ENCODE data around the gene ZNF518B.

GRCh38 chr4:10490996-10491395, 33.8 kb upstream of the ZNF518B start:
- TF ChIP-seq, protein P1, sequence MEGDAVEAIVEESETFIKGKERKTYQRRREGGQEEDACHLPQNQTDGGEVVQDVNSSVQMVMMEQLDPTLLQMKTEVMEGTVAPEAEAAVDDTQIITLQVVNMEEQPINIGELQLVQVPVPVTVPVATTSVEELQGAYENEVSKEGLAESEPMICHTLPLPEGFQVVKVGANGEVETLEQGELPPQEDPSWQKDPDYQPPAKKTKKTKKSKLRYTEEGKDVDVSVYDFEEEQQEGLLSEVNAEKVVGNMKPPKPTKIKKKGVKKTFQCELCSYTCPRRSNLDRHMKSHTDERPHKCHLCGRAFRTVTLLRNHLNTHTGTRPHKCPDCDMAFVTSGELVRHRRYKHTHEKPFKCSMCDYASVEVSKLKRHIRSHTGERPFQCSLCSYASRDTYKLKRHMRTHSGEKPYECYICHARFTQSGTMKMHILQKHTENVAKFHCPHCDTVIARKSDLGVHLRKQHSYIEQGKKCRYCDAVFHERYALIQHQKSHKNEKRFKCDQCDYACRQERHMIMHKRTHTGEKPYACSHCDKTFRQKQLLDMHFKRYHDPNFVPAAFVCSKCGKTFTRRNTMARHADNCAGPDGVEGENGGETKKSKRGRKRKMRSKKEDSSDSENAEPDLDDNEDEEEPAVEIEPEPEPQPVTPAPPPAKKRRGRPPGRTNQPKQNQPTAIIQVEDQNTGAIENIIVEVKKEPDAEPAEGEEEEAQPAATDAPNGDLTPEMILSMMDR (IDR thresholded peaks at IDR 0.05), result no peak
- no peak for TF ChIP-seq POLR2A (IDR thresholded peaks at IDR 0.05)

Measured in adrenal gland (tissue), 5 donors.